Activated CD8-positive, alpha-beta memory T cell treated with anti-CD3 and anti-CD28 coated beads, Interleukin-2, amount 50 U/mL, for 24 hours (primary cell): Measurements from ENCODE around the gene BAG5.

ENCODE experiments used
- DNase-seq: peaks from one replicate; pipeline ENCODE4 v3.0.0-alpha.2; 2020; ENCODE audit errors: extremely low read depth

BAG5 gene

GRCh38 chr14:103546652-103547454, 15.6 kb downstream of the BAG5 start:
- DNase-seq = no peak

GRCh38 chr14:103545915-103546651, 16.4 kb downstream of the BAG5 start:
- DNase-seq = no peak

GRCh38 chr14:103545219-103545914, 17.1 kb downstream of the BAG5 start:
- DNase-seq = no peak

- DNase-seq = no peak
Measured at GRCh38 chr14:103544388-103545218, 17.9 kb downstream of the BAG5 start.

GRCh38 chr14:103543721-103544387, 18.6 kb downstream of the BAG5 start:
- DNase-seq = no peak

GRCh38 chr14:103543140-103543539, 19.3 kb downstream of the BAG5 start:
- no peak for DNase-seq

- DNase-seq = no peak
Measured at GRCh38 chr14:103542605-103543088, 19.8 kb downstream of the BAG5 start.

- no peak for DNase-seq
Measured at GRCh38 chr14:103541709-103542604, 20.5 kb downstream of the BAG5 start.

GRCh38 chr14:103540821-103541708, 21.4 kb downstream of the BAG5 start:
- DNase-seq = no peak

- DNase-seq = no peak
Measured at GRCh38 chr14:103539056-103539825, 23.2 kb downstream of the BAG5 start.

GRCh38 chr14:103538291-103539055, 24.0 kb downstream of the BAG5 start:
- no peak for DNase-seq

- no peak for DNase-seq
Measured at GRCh38 chr14:103537175-103537990, 25.1 kb downstream of the BAG5 start.

GRCh38 chr14:103536693-103537092, 25.8 kb downstream of the BAG5 start:
- no peak for DNase-seq

- DNase-seq = no peak
Measured at GRCh38 chr14:103535891-103536565, 26.4 kb downstream of the BAG5 start.

- DNase-seq = no peak
Measured at GRCh38 chr14:103535081-103535890, 27.2 kb downstream of the BAG5 start.
